WTC11 (cell line): ENCODE data around the gene RGSL1. TPM values are rescaled to one million over a fixed set of nuclear protein-coding genes. Genes with fewer than 3 reads are reported as not detected.

Experiments
- ATAC-seq: fragments of 200-7000 bp; cut with Tn5 transposase; 2 replicates; pipeline ENCODE4 v1.10.0; 2021; ENCODE audit warnings: mild to moderate bottlenecking, moderate library complexity
- CTCF ChIA-PET: fragments of 300-600 bp; sonication (Branson Sonifier 250); formaldehyde crosslinking; loops from one replicate; lab custom pipeline; 2021; ENCODE audit warnings: antibody characterized with exemption; lab: Charles Lee
- POLR2A ChIA-PET: fragments of 350-600 bp; sonication (Branson Sonifier 250); formaldehyde crosslinking; loops from one replicate; lab custom pipeline; 2021; ENCODE audit warnings: antibody characterized with exemption; lab: Charles Lee
- DNase-seq: peaks from one replicate; pipeline ENCODE4 v3.0.0; 2021; ENCODE audit warnings: low spot score
- H3K27ac Mint-ChIP-seq: 2 replicates; pipeline ENCODE4 v1.8.0; 2021; ENCODE audit warnings: mixed read lengths
- H3K27me3 Mint-ChIP-seq: 2 replicates; pipeline ENCODE4 v1.8.0; 2021; ENCODE audit warnings: low read depth, mild to moderate bottlenecking, moderate library complexity, mixed read lengths
- H3K36me3 Mint-ChIP-seq: 2 replicates; pipeline ENCODE4 v1.8.0; 2021; ENCODE audit warnings: mixed read lengths
- H3K4me1 Mint-ChIP-seq: 2 replicates; pipeline ENCODE4 v1.8.0; 2022; ENCODE audit warnings: mixed read lengths
- H3K4me3 Mint-ChIP-seq: 2 replicates; pipeline ENCODE4 v1.8.0; 2021; ENCODE audit warnings: mild to moderate bottlenecking, moderate library complexity, mixed read lengths
- H3K9me3 Mint-ChIP-seq: 2 replicates; pipeline ENCODE4 v1.8.0; 2021; ENCODE audit warnings: mixed read lengths
- ARID4B ChIP-seq: sonication (generic); formaldehyde crosslinking; IDR thresholded peaks from 2 replicates; pipeline ENCODE4 v1.8.0; 2023; ENCODE audit warnings: missing genetic modification reagents, mild to moderate bottlenecking, borderline replicate concordance
- ATF3 ChIP-seq: sonication (generic); formaldehyde crosslinking; conservative IDR thresholded peaks from 2 replicates; pipeline ENCODE4 v1.8.1; 2022; ENCODE audit warnings: mild to moderate bottlenecking, missing genetic modification reagents
- CBFB ChIP-seq: sonication (generic); formaldehyde crosslinking; IDR thresholded peaks from 2 replicates; pipeline ENCODE4 v1.8.1; 2022; ENCODE audit warnings: mild to moderate bottlenecking, low read depth, missing genetic modification reagents
- CDX4 ChIP-seq: fragments of 250-450 bp; sonication (Bioruptor Pico); IDR thresholded peaks from 2 replicates; pipeline ENCODE4 v1.9.0; 2021; ENCODE audit warnings: moderate library complexity, mild to moderate bottlenecking, inconsistent platforms, borderline replicate concordance
- E2F1 ChIP-seq: sonication (generic); formaldehyde crosslinking; IDR thresholded peaks from 2 replicates; pipeline ENCODE4 v1.8.0; 2022; ENCODE audit warnings: mild to moderate bottlenecking, missing genetic modification reagents
- GABPB1 ChIP-seq: sonication (generic); formaldehyde crosslinking; IDR thresholded peaks from 2 replicates; pipeline ENCODE4 v1.8.1; 2023; ENCODE audit warnings: mild to moderate bottlenecking, missing genetic modification reagents
- HMGA2 ChIP-seq: fragments of 250-450 bp; sonication (Bioruptor Pico); IDR thresholded peaks from 2 replicates; pipeline ENCODE4 v1.4.0; 2021; ENCODE audit warnings: mild to moderate bottlenecking, moderate library complexity
- IRF2 ChIP-seq: sonication (generic); formaldehyde crosslinking; IDR thresholded peaks from 2 replicates; pipeline ENCODE4 v1.8.0; 2022; ENCODE audit warnings: low read depth, missing genetic modification reagents, borderline replicate concordance
- NFATC4 ChIP-seq: fragments of 250-450 bp; sonication (Bioruptor Pico); IDR thresholded peaks from 2 replicates; pipeline ENCODE4 v1.9.0; 2021; ENCODE audit warnings: mild to moderate bottlenecking
- NFE2L1 ChIP-seq: sonication (generic); formaldehyde crosslinking; IDR thresholded peaks from 2 replicates; pipeline ENCODE4 v1.8.1; 2023; ENCODE audit warnings: missing genetic modification reagents
- NFYB ChIP-seq: sonication (generic); formaldehyde crosslinking; conservative IDR thresholded peaks from 2 replicates; pipeline ENCODE4 v1.8.0; 2022; ENCODE audit warnings: low read depth, missing genetic modification reagents
- NR2C2 ChIP-seq: sonication (generic); formaldehyde crosslinking; IDR thresholded peaks from 2 replicates; pipeline ENCODE4 v1.8.0; 2022; ENCODE audit warnings: mild to moderate bottlenecking, missing genetic modification reagents
- NR3C1 ChIP-seq: sonication (generic); formaldehyde crosslinking; conservative IDR thresholded peaks from 2 replicates; pipeline ENCODE4 v1.8.1; 2023; ENCODE audit warnings: low read depth, mild to moderate bottlenecking, missing genetic modification reagents
- SP1 ChIP-seq: sonication (generic); formaldehyde crosslinking; conservative IDR thresholded peaks from 2 replicates; pipeline ENCODE4 v1.8.1; 2022; ENCODE audit warnings: missing genetic modification reagents
- TCF7 ChIP-seq: sonication (generic); formaldehyde crosslinking; IDR thresholded peaks from 2 replicates; pipeline ENCODE4 v1.8.0; 2022; ENCODE audit warnings: mild to moderate bottlenecking, low read depth, missing genetic modification reagents, moderate library complexity
- TEAD4 ChIP-seq: sonication (generic); formaldehyde crosslinking; IDR thresholded peaks from 2 replicates; pipeline ENCODE4 v1.8.0; 2022; ENCODE audit warnings: mild to moderate bottlenecking, missing genetic modification reagents
- ZNF121 ChIP-seq: sonication (generic); formaldehyde crosslinking; IDR thresholded peaks from 2 replicates; pipeline ENCODE4 v1.8.0; 2023; ENCODE audit warnings: missing genetic modification reagents
- ZNF219 ChIP-seq: sonication (generic); formaldehyde crosslinking; IDR thresholded peaks from 2 replicates; pipeline ENCODE4 v1.8.0; 2023; ENCODE audit warnings: missing genetic modification reagents, mild to moderate bottlenecking, borderline replicate concordance
- ZNF232 ChIP-seq: sonication (generic); formaldehyde crosslinking; IDR thresholded peaks from 2 replicates; pipeline ENCODE4 v1.8.0; 2022; ENCODE audit warnings: mild to moderate bottlenecking, missing genetic modification reagents
- total RNA-seq: library from RNA; stranded (reverse); gene quantifications from 3 replicates; pipeline ENCODE4 v1.2.3, GENCODE V29; 2021
- TF ChIP-seq, protein P1 (sequence below): fragments of 250-450 bp; sonication (Bioruptor Pico); IDR thresholded peaks from 2 replicates; pipeline ENCODE4 v1.8.0; 2021; ENCODE audit warnings: mild to moderate bottlenecking

Gene RGSL1
- total RNA-seq, 1 experiment from 2014 or later: not detected

GRCh38 chr1:182485861-182486260 lies 35.9 kb downstream of the RGSL1 start (continued):
- TF ChIP-seq, protein P1, sequence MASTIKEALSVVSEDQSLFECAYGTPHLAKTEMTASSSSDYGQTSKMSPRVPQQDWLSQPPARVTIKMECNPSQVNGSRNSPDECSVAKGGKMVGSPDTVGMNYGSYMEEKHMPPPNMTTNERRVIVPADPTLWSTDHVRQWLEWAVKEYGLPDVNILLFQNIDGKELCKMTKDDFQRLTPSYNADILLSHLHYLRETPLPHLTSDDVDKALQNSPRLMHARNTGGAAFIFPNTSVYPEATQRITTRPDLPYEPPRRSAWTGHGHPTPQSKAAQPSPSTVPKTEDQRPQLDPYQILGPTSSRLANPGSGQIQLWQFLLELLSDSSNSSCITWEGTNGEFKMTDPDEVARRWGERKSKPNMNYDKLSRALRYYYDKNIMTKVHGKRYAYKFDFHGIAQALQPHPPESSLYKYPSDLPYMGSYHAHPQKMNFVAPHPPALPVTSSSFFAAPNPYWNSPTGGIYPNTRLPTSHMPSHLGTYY (CRISPR knock-in tag): no peak
- TF ChIP-seq TEAD4 (CRISPR knock-in tag): no peak

- DNase-seq (no peak), ATAC-seq (no peak)
- Mint-ChIP-seq H3K4me1 (no peaks in the 10 kb centered on the region), H3K9me3 (peaks cover 5% of the 10 kb centered on the region), H3K36me3 (no peaks in the 10 kb centered on the region), H3K4me3 (no peak overlapping the region), H3K27ac (no peak overlapping the region), H3K27me3 (no peaks in the 10 kb centered on the region)
- ChIA-PET CTCF (interaction anchor here (1.2 kb wide), 1 partner anchor 298 kb away, joined by 3 read pairs; no protein-coding TSS in a partner anchor), POLR2A (interaction anchor here (0.7 kb wide), 1 partner anchor 11 kb away, joined by 6 read pairs; no protein-coding TSS in a partner anchor)
- TF ChIP-seq GABPB1 (no peak), NFATC4 (CRISPR knock-in tag) (no peak), CDX4 (CRISPR knock-in tag) (no peak), CBFB (CRISPR knock-in tag) (no peak), SP1 (CRISPR knock-in tag) (no peak), IRF2 (CRISPR knock-in tag) (no peak), NR2C2 (CRISPR knock-in tag) (no peak), NR3C1 (CRISPR knock-in tag) (no peak), NFE2L1 (CRISPR knock-in tag) (no peak), ARID4B (no peak), ZNF219 (CRISPR knock-in tag) (no peak), ZNF121 (CRISPR knock-in tag) (no peak), E2F1 (no peak), HMGA2 (CRISPR knock-in tag) (no peak), TCF7 (CRISPR knock-in tag) (no peak), ATF3 (CRISPR knock-in tag) (no peak), ZNF232 (CRISPR knock-in tag) (no peak), NFYB (CRISPR knock-in tag) (no peak)
Observed at GRCh38 chr1:182488803-182489202, 38.9 kb downstream of the RGSL1 start.
